ENCODE measurements around the gene PAX2.

PAX2 gene

DNA sequence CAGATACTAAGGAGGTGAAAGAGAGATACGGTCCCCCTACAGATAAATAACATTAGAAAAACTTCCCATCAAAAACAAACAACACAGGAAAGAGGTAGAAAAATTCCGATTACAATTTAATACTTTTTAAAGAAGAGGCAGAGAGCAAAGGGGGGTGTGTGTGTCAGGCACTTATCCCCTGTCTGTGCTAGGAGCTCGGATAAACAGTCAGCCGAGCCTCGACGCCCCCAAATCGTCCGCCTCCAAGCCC, 3.6 kb downstream of the PAX2 start:
- Histone ChIP-seq H3K27ac (ENCODE audit: low read depth, low read length) (no peak overlapping the region), H3K4me2 (ENCODE audit: low read depth, low read length, poor library complexity, severe bottlenecking) (no peak overlapping the region), H2AFZ (ENCODE audit: low read depth, low read length, severe bottlenecking) (no peak overlapping the region), H3K27me3 (ENCODE audit: low read length) (0 out of 2 replicates have a peak, but pooled peaks cover 2% of the 10 kb centered on the region), H3K4me3 (ENCODE audit: insufficient read depth, low read length, poor library complexity, severe bottlenecking) (no peak overlapping the region), H3K9me3 (ENCODE audit: insufficient read depth, low read length) (no peaks in the 10 kb centered on the region), H3F3A (ENCODE audit: insufficient read depth) (no peaks in the 10 kb centered on the region), H3K9ac (ENCODE audit: low read length) (no peak overlapping the region), H3K9me2 (replicated peaks; ENCODE audit: insufficient read depth, low read length) (no peaks in the 10 kb centered on the region), H3K79me2 (ENCODE audit: insufficient read depth, low read length) (no peaks in the 10 kb centered on the region), H3K36me3 (ENCODE audit: low read length) (no peaks in the 10 kb centered on the region), H4K20me1 (ENCODE audit: low read depth, low read length) (no peaks in the 10 kb centered on the region)
- TF ChIP-seq EZH2phosphoT487 (conservative IDR thresholded peaks at IDR 0.05; ENCODE audit: low read length): no peak
- TF ChIP-seq, protein P1, sequence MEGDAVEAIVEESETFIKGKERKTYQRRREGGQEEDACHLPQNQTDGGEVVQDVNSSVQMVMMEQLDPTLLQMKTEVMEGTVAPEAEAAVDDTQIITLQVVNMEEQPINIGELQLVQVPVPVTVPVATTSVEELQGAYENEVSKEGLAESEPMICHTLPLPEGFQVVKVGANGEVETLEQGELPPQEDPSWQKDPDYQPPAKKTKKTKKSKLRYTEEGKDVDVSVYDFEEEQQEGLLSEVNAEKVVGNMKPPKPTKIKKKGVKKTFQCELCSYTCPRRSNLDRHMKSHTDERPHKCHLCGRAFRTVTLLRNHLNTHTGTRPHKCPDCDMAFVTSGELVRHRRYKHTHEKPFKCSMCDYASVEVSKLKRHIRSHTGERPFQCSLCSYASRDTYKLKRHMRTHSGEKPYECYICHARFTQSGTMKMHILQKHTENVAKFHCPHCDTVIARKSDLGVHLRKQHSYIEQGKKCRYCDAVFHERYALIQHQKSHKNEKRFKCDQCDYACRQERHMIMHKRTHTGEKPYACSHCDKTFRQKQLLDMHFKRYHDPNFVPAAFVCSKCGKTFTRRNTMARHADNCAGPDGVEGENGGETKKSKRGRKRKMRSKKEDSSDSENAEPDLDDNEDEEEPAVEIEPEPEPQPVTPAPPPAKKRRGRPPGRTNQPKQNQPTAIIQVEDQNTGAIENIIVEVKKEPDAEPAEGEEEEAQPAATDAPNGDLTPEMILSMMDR (IDR thresholded peaks at IDR 0.05; ENCODE audit: insufficient read depth, low read length, poor library complexity, severe bottlenecking): no peak

DNA sequence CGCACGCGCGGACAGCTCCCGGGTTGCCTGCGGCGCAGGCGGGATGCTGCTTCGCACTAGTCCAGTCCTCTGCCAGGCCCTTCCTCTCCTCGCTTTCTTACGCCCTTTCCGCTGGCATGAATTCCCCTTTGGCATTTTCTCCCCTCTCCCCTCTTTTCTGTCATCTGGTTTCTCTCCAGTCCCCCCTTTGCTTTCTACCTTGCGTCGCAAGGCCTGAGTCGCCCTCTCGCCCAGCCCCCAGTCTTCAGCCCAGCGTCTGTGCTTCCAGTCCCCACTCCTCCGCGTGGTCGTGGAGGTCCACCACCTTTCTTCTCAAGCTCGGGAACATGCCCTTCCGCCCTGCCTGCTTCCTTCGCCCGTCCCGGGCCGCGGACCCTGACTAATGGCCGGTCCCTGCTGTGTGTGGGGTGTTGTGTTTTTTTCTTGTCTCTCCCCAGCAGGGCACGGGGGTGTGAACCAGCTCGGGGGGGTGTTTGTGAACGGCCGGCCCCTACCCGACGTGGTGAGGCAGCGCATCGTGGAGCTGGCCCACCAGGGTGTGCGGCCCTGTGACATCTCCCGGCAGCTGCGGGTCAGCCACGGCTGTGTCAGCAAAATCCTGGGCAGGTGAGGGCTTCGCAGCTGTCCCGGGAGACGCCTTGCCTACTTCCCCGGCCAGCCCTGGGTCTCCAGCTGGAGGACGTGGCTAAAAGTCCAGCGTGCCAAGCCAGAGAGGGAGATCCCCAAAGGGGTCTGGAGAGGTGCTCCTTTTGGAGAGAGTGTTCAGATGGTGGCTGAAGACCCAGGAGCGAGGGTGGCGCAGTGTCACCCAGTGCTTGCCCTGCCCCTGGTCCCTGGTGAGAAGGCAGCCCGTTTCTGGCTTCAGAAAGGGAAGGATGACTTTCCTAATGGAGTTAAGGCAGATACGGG, 4.2 kb downstream of the PAX2 start:
- Histone ChIP-seq H2AFZ (ENCODE audit: low read depth, low read length, severe bottlenecking) (no peak overlapping the region), H3K36me3 (ENCODE audit: low read length) (no peaks in the 10 kb centered on the region), H3K4me2 (ENCODE audit: low read depth, low read length, poor library complexity, severe bottlenecking) (no peak overlapping the region), H3K79me2 (ENCODE audit: insufficient read depth, low read length) (no peaks in the 10 kb centered on the region), H3K9me2 (replicated peaks; ENCODE audit: insufficient read depth, low read length) (no peaks in the 10 kb centered on the region), H3K9ac (ENCODE audit: low read length) (no peak overlapping the region), H3K27me3 (ENCODE audit: low read length) (0 out of 2 replicates have a peak, but pooled peaks cover 2% of the 10 kb centered on the region), H3K9me3 (ENCODE audit: insufficient read depth, low read length) (no peaks in the 10 kb centered on the region), H3K4me3 (ENCODE audit: insufficient read depth, low read length, poor library complexity, severe bottlenecking) (no peak overlapping the region), H3F3A (ENCODE audit: insufficient read depth) (no peaks in the 10 kb centered on the region), H4K20me1 (ENCODE audit: low read depth, low read length) (no peaks in the 10 kb centered on the region), H3K27ac (ENCODE audit: low read depth, low read length) (no peak overlapping the region)
- no peak for TF ChIP-seq EZH2phosphoT487 (conservative IDR thresholded peaks at IDR 0.05; ENCODE audit: low read length)
- TF ChIP-seq, protein P1 (IDR thresholded peaks at IDR 0.05; ENCODE audit: insufficient read depth, low read length, poor library complexity, severe bottlenecking): no peak

DNA sequence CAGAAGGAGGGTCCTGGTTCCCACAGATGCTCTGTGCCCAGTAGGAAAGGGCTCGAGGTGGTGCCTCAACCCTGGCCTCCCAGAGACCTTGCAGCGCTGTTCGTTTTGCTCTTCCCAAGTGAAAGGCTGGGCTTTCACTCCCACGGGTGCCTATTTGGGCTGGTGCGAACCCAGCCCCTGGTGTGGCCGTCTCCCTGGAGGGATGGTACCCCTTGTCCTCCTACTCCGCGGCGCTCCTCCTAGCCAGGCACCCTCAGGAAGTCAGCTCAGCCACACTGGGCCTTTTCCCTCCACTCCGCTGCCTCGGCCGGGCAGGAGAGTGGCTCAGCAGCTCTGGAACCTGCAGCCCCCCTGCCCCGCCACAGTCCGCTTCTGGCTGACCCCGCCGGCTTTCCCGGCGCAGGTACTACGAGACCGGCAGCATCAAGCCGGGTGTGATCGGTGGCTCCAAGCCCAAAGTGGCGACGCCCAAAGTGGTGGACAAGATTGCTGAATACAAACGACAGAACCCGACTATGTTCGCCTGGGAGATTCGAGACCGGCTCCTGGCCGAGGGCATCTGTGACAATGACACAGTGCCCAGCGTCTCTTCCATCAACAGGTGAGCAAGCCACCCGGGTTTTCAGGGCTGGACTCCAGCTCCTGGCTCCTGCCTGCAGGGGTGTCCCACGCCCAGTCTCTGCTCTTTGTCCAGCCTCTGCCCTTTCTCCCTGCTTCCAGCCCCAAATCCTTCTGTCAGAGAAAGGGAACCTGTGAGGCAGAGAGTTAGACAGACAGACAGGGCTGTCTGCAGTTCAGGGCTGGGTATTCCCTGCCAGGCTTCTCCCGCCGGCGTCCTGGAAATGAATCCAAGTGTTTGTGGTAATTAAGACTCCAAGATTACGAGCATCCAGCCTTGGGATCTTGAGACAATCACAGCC, 5.2 kb downstream of the PAX2 start:
- no peak overlapping the region for H3K9ac ChIP-seq (ENCODE audit: low read length)
- H3K4me2 ChIP-seq (ENCODE audit: low read depth, low read length, poor library complexity, severe bottlenecking): no peak overlapping the region

More for the DNA sequence above, 5.2 kb downstream of the PAX2 start:
- TF ChIP-seq, protein P1 (IDR thresholded peaks at IDR 0.05; ENCODE audit: insufficient read depth, low read length, poor library complexity, severe bottlenecking): no peak
- TF ChIP-seq EZH2phosphoT487 (conservative IDR thresholded peaks at IDR 0.05; ENCODE audit: low read length): no peak
- Histone ChIP-seq H3K79me2 (ENCODE audit: insufficient read depth, low read length) (no peaks in the 10 kb centered on the region), H3F3A (ENCODE audit: insufficient read depth) (no peaks in the 10 kb centered on the region), H3K9me2 (replicated peaks; ENCODE audit: insufficient read depth, low read length) (no peaks in the 10 kb centered on the region), H3K27me3 (ENCODE audit: low read length) (0 out of 2 replicates have a peak, but pooled peaks cover 2% of the 10 kb centered on the region), H3K36me3 (ENCODE audit: low read length) (no peaks in the 10 kb centered on the region), H3K4me3 (ENCODE audit: insufficient read depth, low read length, poor library complexity, severe bottlenecking) (no peak overlapping the region), H2AFZ (ENCODE audit: low read depth, low read length, severe bottlenecking) (no peak overlapping the region), H4K20me1 (ENCODE audit: low read depth, low read length) (no peaks in the 10 kb centered on the region), H3K9me3 (ENCODE audit: insufficient read depth, low read length) (no peaks in the 10 kb centered on the region), H3K27ac (ENCODE audit: low read depth, low read length) (no peak overlapping the region)
